B cell (primary cell): ENCODE data around the gene ANKLE2. TPM values are rescaled to one million over a fixed set of nuclear protein-coding genes. Genes with fewer than 3 reads are reported as not detected.

Experiments
- ATAC-seq: fragments of 200-7000 bp; cut with Tn5 transposase; one replicate; pipeline ENCODE4 v1.10.0; 2021; ENCODE audit warnings: low read depth, mild to moderate bottlenecking, moderate number of reproducible peaks, moderate library complexity
- CTCF ChIA-PET: fragments of 350-600 bp; sonication (Branson Sonifier 250); formaldehyde crosslinking; loops from one replicate; lab custom pipeline; 2021; ENCODE audit warnings: antibody characterized with exemption, inconsistent platforms; lab: Charles Lee
- POLR2A ChIA-PET: fragments of 350-600 bp; sonication (Branson Sonifier 250); formaldehyde crosslinking; loops from one replicate; lab custom pipeline; 2021; ENCODE audit warnings: antibody characterized with exemption; lab: Charles Lee
- DNase-seq: peaks from one replicate; pipeline ENCODE4 v3.0.0; 2013
- H2AFZ ChIP-seq: 2 replicates; pipeline ENCODE4 v1.6.1; 2012; ENCODE audit warnings: mild to moderate bottlenecking, low read depth, low read length; ENCODE audit not compliant: insufficient read depth, poor library complexity, severe bottlenecking
- H3K27ac ChIP-seq, 2 donors: 1 replicate in 1 of 2; 2 replicates in 1 of 2; pipeline ENCODE4 v1.5.1; 2012 to 2013; ENCODE audit warnings: low read length in 2 of 2, mild to moderate bottlenecking in 2 of 2, moderate library complexity in 1 of 2
- H3K27me3 ChIP-seq, 4 experiments: fragments of 200-600 bp in 1 of 4; sonication (generic) in 1 of 4; replicated peaks in 1 of 4; 1 replicate in 2 of 4; 2 replicates in 2 of 4; pipeline versions ENCODE4 v1.6.1 to v1.7.0; 2013 to 2016; ENCODE audit warnings: low read length in 3 of 4, mild to moderate bottlenecking in 2 of 4, mixed read lengths in 1 of 4, moderate library complexity in 1 of 4; ENCODE audit not compliant: insufficient read depth in 4 of 4, control insufficient read depth in 3 of 4; ENCODE audit errors: control extremely low read depth in 1 of 4
- H3K36me3 ChIP-seq, 2 experiments: replicated peaks in 1 of 2; 1 replicate in 1 of 2; 2 replicates in 1 of 2; pipeline versions ENCODE4 v1.6.1 to v1.7.1; 2013; ENCODE audit warnings: low read length in 1 of 2; ENCODE audit not compliant: insufficient read depth in 2 of 2, control insufficient read depth in 1 of 2; ENCODE audit errors: control extremely low read depth in 1 of 2, extremely low read depth in 1 of 2
- H3K4me1 ChIP-seq, 2 donors: fragments of 200-600 bp in 1 of 2; sonication (generic) in 1 of 2; 1 replicate in 1 of 2; 2 replicates in 1 of 2; pipeline versions ENCODE4 v1.5.1 to v1.6.1; 2013 to 2017; ENCODE audit warnings: low read length in 2 of 2; ENCODE audit not compliant: control insufficient read depth in 2 of 2, insufficient read depth in 2 of 2
- H3K4me2 ChIP-seq: replicated peaks from 2 replicates; pipeline ENCODE3; 2012; ENCODE audit warnings: mild to moderate bottlenecking, low read depth, low read length; ENCODE audit not compliant: poor library complexity, severe bottlenecking
- H3K4me3 ChIP-seq, 5 experiments: fragments of 200-600 bp in 1 of 5; sonication (generic) in 1 of 5; 1 replicate in 3 of 5; 2 replicates in 2 of 5; pipeline versions ENCODE4 v1.5.1 to v1.7.0; 2011 to 2016; ENCODE audit warnings: low read length in 4 of 5, mild to moderate bottlenecking in 4 of 5, low read depth in 2 of 5, control low read depth in 1 of 5, moderate library complexity in 1 of 5; ENCODE audit not compliant: insufficient read depth in 1 of 5; ENCODE audit errors: control extremely low read depth in 1 of 5, extremely low read depth in 1 of 5
- H3K79me2 ChIP-seq: fragments of 200-600 bp; sonication (generic); one replicate; pipeline ENCODE4 v1.6.0; 2016; ENCODE audit warnings: low read length; ENCODE audit not compliant: control insufficient read depth, insufficient read depth
- H3K9ac ChIP-seq: fragments of 200-600 bp; sonication (generic); 2 replicates; pipeline ENCODE4 v1.6.1; 2017; ENCODE audit warnings: mild to moderate bottlenecking, low read length, moderate library complexity
- H3K9me3 ChIP-seq, 3 donors: one replicate each; pipeline versions ENCODE4 v1.6.1 to v1.7.1; 2013; ENCODE audit warnings: low read length in 2 of 3; ENCODE audit not compliant: control insufficient read depth in 2 of 3, insufficient read depth in 1 of 3; ENCODE audit errors: control extremely low read depth in 1 of 3
- H4K20me1 ChIP-seq: 2 replicates; pipeline ENCODE4 v1.6.0; 2012; ENCODE audit warnings: mild to moderate bottlenecking, low read length; ENCODE audit not compliant: insufficient read depth, control insufficient read depth, poor library complexity, severe bottlenecking
- H3K27ac Mint-ChIP-seq: one replicate; pipeline ENCODE4 v1.8.0; 2021; ENCODE audit warnings: mixed read lengths
- H3K27me3 Mint-ChIP-seq: one replicate; pipeline ENCODE4 v1.8.0; 2021; ENCODE audit warnings: mixed read lengths
- H3K4me1 Mint-ChIP-seq: one replicate; pipeline ENCODE4 v1.8.0; 2021; ENCODE audit warnings: mixed read lengths
- H3K4me3 Mint-ChIP-seq: one replicate; pipeline ENCODE4 v1.8.0; 2021; ENCODE audit warnings: mixed read lengths
- H3K9me3 Mint-ChIP-seq: one replicate; pipeline ENCODE4 v1.8.0; 2022; ENCODE audit warnings: mixed read lengths; ENCODE audit not compliant: insufficient read depth
- EZH2 ChIP-seq: IDR thresholded peaks from 2 replicates; pipeline ENCODE4 v1.6.1; 2012; ENCODE audit warnings: borderline replicate concordance, low read depth, mild to moderate bottlenecking, moderate library complexity, low read length; ENCODE audit not compliant: insufficient read depth, poor library complexity, severe bottlenecking
- WGBS: methylation state at CpG from one replicate; pipeline ENCODE4 v1.1.5; 2013; ENCODE audit warnings: missing lambda C conversion rate; ENCODE audit not compliant: insufficient coverage; 5-methylcytosine and 5-hydroxymethylcytosine counted together
- intact Hi-C: fragments of 100-400 bp; cut with micrococcal nuclease; formaldehyde crosslinking; loops from one replicate; pipeline ENCODE4 v1.10.0; 2022
- polyA plus RNA-seq: library from polyadenylated mRNA; depleted of rRNA; stranded (reverse); fragments of >200 nt; gene quantifications from 2 replicates; pipeline ENCODE4 v1.2.3, GENCODE V29; 2012
- total RNA-seq, 2 donors: library from RNA; stranded (reverse); fragments of 120-200 nt in 1 of 2; gene quantifications; 1 replicate in 1 of 2; 2 replicates in 1 of 2; pipeline versions ENCODE4 v1.2.3 to v1.2.4, GENCODE V29; 2013 to 2022
- TF ChIP-seq, protein P1 (sequence below): fragments of 200-600 bp; IDR thresholded peaks from one replicate; pipeline ENCODE4 v1.8.0; 2022; ENCODE audit warnings: antibody characterized with exemption, mild to moderate bottlenecking

Gene ANKLE2
- total and polyA plus RNA-seq, 2 donors (not counting 1 experiment from before 2014, with no cell fraction given): 105 to 148 TPM

DNA sequence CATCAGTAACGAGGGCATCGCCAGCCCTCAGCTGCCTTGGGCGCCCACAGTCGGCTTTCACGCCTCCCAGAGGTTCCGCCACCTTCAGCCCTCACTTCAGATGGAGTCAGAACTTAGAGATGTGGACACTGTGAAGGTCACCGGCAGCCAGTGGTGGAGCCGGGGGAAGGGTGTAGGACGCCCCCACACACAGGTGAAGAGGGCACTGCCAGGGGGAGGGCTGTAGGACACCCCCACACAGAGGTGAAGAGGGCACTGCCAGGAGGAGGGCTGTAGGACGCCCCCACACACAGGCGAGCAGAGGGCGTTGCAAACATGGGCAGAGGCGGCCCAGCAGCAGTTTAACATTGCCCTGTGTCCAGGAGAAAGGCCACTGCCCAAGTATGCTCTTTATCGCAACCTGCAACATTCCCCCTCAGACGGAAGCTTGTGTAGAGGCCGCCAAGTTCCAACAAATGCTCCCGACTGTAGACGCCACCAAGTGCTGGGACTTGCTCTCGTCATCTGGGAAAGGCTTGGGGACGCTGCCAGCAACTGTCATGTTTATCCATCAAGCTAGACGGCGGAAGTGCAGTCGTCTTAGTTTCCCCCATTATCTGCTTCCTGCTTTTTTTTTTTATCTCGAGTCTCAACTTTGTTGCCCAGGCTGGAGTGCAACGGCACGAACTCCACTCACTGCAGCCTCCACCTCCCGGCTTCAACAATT is 4.9 kb upstream of the ANKLE2 start:
- Histone ChIP-seq H3K4me1 (peaks cover 53 to 69% of the 10 kb centered on the region in 2 donors), H3K9me3 (peaks cover 0 to 8% (median 0%) of the 10 kb centered on the region in 3 donors), H3K4me2 (peak overlapping the region; percentile 11), H3K9ac (no peak overlapping the region), H3K4me3 (no peak overlapping the region), H3K79me2 (peaks cover 20% of the 10 kb centered on the region), H3K36me3 (no peaks in the 10 kb centered on the region), H3K27ac (no peak overlapping the region), H3K27me3 (no peaks in the 10 kb centered on the region), H2AFZ (no peak overlapping the region), H4K20me1 (no peaks in the 10 kb centered on the region)
- ChIA-PET CTCF (interaction anchor here (1.2 kb wide), 1 partner anchor 138 kb away, joined by 3 read pairs; no protein-coding TSS in a partner anchor), POLR2A (interaction anchor here (0.9 kb wide), 2 partner anchors 17 to 53 kb away, joined by 3 read pairs; no protein-coding TSS in a partner anchor)
- peak overlapping the region; percentile 65 for H3K27ac Mint-ChIP-seq
- H3K4me3 Mint-ChIP-seq: peak overlapping the region; percentile 23
- no peaks in the 10 kb centered on the region for H3K27me3 Mint-ChIP-seq
- TF ChIP-seq, protein P1, sequence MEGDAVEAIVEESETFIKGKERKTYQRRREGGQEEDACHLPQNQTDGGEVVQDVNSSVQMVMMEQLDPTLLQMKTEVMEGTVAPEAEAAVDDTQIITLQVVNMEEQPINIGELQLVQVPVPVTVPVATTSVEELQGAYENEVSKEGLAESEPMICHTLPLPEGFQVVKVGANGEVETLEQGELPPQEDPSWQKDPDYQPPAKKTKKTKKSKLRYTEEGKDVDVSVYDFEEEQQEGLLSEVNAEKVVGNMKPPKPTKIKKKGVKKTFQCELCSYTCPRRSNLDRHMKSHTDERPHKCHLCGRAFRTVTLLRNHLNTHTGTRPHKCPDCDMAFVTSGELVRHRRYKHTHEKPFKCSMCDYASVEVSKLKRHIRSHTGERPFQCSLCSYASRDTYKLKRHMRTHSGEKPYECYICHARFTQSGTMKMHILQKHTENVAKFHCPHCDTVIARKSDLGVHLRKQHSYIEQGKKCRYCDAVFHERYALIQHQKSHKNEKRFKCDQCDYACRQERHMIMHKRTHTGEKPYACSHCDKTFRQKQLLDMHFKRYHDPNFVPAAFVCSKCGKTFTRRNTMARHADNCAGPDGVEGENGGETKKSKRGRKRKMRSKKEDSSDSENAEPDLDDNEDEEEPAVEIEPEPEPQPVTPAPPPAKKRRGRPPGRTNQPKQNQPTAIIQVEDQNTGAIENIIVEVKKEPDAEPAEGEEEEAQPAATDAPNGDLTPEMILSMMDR: no peak
- no peak for TF ChIP-seq EZH2
- WGBS: 60% methylated on average over 20 of the region's 27 CpGs
- ATAC-seq (no peak), DNase-seq (no peak)
- peaks cover 65% of the 10 kb centered on the region for H3K4me1 Mint-ChIP-seq
- intact Hi-C loops: no loop called here
- H3K9me3 Mint-ChIP-seq: no peaks in the 10 kb centered on the region

DNA sequence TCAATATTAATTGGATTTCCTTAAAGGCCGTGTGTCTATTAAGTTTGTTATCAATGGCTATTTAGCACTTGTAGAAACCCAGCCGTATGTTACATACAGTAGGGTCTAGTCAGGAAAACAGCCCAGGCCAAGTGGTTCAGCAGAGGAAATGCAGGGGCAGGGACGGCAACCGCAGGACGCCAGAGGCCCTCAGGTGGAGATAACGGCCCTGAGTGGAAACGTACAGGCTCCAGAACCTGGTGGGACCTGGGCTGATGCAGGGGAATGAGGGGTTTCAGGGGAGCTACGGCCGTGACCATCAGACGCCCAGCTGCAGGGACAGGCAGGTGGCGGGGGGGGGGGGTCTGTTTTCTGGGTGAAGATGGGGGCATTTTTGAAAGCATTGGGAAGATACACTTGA is 3.7 kb upstream of the ANKLE2 start:
- Histone ChIP-seq H3K36me3 (no peaks in the 10 kb centered on the region), H3K9ac (no peak overlapping the region), H3K4me3 (no peak overlapping the region), H3K4me2 (peak overlapping the region; percentile 29), H2AFZ (no peak overlapping the region), H4K20me1 (peaks cover 9% of the 10 kb centered on the region), H3K79me2 (peaks cover 31% of the 10 kb centered on the region), H3K27ac (no peak overlapping the region), H3K9me3 (peaks cover 0 to 8% (median 0%) of the 10 kb centered on the region in 3 donors), H3K27me3 (no peaks in the 10 kb centered on the region), H3K4me1 (peaks cover 48 to 66% of the 10 kb centered on the region in 2 donors)
- H3K27ac Mint-ChIP-seq: peak overlapping the region; percentile 75
- H3K4me1 Mint-ChIP-seq: peaks cover 66% of the 10 kb centered on the region
- H3K4me3 Mint-ChIP-seq: peak overlapping the region; percentile 23
- DNase-seq (no peak), ATAC-seq (no peak)
- H3K27me3 Mint-ChIP-seq: no peaks in the 10 kb centered on the region
- H3K9me3 Mint-ChIP-seq: no peaks in the 10 kb centered on the region
- ChIA-PET POLR2A (interaction anchor here (0.9 kb wide), 1 partner anchor 54 kb away, joined by 3 read pairs; no protein-coding TSS in a partner anchor), CTCF (no interaction called here)
- intact Hi-C loops: no loop called here
- 10% methylated on average over 10 of the region's 11 CpGs for WGBS
- TF ChIP-seq EZH2: no peak
- TF ChIP-seq, protein P1: no peak
